GM12878 (cell line): ENCODE results near the gene KAZN.

Experiments used
- CBX5 ChIP-seq: sonication (generic); IDR thresholded peaks from 2 replicates; pipeline ENCODE4 v1.6.1; 2016; ENCODE audit warnings: low read depth, moderate library complexity, mild to moderate bottlenecking, inconsistent platforms
- CTCF ChIP-seq, 3 experiments: IDR thresholded peaks in 2 of 3; conservative IDR thresholded peaks in 1 of 3; 2 replicates each; pipeline ENCODE4 v1.5.1; 2011; ENCODE audit warnings: low read depth in 3 of 3, low read length in 3 of 3, mild to moderate bottlenecking in 3 of 3, control low read depth in 2 of 3, moderate library complexity in 2 of 3, inconsistent platforms in 1 of 3, mixed read lengths in 1 of 3; ENCODE audit not compliant: control insufficient read depth in 2 of 3, insufficient read depth in 1 of 3; ENCODE audit errors: extremely low read depth in 1 of 3
- IRF3 ChIP-seq: fragments of 450-650 bp; IDR thresholded peaks from 2 replicates; pipeline ENCODE4 v1.6.1; 2014; ENCODE audit warnings: mild to moderate bottlenecking
- PAX8 ChIP-seq: fragments of 450-650 bp; IDR thresholded peaks from 2 replicates; pipeline ENCODE4 v1.6.1; 2017; ENCODE audit warnings: mild to moderate bottlenecking, moderate library complexity
- REST ChIP-seq: IDR thresholded peaks from 2 replicates; pipeline ENCODE4 v1.6.1; 2012; ENCODE audit warnings: mild to moderate bottlenecking, low read depth, low read length
- TAF1 ChIP-seq: IDR thresholded peaks from 2 replicates; pipeline ENCODE4 v1.6.1; 2011; ENCODE audit warnings: mild to moderate bottlenecking, low read depth, low read length, borderline replicate concordance
- ZNF687 ChIP-seq: fragments of 450-650 bp; IDR thresholded peaks from 2 replicates; pipeline ENCODE4 v1.6.1; 2017; ENCODE audit warnings: mild to moderate bottlenecking, moderate library complexity

GRCh38 chr1:14973773-14974172 is 375.3 kb downstream of the KAZN start:
- no peak for TF ChIP-seq ZNF687
- TF ChIP-seq CTCF (IDR thresholded peaks at IDR 0.05 in 2 of 3, conservative IDR thresholded peaks at IDR 0.05 in 1 of 3; ENCODE audit: control insufficient read depth in 2 of 3, extremely low read depth in 1 of 3, insufficient read depth in 1 of 3, low read depth in 3 of 3, low read length in 3 of 3) = no peak
- no peak for TF ChIP-seq IRF3
- no peak for TF ChIP-seq PAX8
- no peak for TF ChIP-seq REST
- TF ChIP-seq TAF1 = no peak
- no peak for TF ChIP-seq CBX5
